Measurements from ENCODE around the gene LRRC51. TPM values are rescaled to one million over a fixed set of nuclear protein-coding genes. Genes with fewer than 3 reads are reported as not detected.

LRRC51 gene, protein sequence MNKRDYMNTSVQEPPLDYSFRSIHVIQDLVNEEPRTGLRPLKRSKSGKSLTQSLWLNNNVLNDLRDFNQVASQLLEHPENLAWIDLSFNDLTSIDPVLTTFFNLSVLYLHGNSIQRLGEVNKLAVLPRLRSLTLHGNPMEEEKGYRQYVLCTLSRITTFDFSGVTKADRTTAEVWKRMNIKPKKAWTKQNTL
- total RNA-seq: 10 to 100 TPM in 6 of 8 experiments, 1 to 10 TPM in 2; 3.6 to 39.0 (median 12.6) TPM

DNA sequence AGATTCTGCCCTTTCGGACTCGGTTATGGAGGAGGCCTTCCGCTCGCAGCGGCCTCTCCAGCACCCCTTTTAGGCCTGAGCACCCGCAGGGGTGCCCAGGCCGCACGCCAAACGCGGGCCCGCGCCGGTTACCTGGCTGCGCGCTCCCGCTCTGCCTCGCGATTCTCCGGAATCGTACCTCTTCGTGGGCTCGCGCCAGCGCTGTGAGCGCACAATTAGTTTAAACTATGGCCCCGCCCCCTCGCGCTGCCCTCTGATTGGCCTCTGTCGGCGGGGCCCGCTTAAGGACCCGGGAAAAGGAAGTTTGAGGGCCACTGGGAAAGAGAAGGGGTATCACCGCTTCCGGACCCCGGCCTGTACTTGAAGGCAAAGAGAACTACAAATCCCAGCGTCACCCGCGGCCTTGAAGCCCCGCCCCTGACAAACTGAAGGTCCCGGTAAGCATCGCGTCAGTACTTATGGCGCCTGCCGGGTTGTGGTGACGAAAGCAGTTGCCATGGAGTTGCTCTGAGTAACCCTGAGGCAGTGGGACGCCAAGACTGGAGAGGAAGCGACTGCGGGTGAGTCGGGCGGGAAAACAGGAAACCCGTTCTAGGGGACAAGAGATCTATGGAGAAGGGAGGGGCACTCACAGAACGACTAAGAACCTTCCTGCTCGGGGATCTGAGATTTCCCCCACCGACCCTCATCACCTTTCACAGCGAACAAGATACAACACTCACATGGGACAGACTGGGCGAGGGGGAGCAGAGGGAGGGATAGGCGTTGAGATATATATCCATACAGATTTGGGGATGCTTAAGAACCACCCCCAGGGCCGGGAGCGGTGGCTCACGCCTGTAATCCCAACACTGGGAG, at the start of gene LRRC51, which contains the start of gene NUMA1:
Gene LRRC51, plus strand, starts transcription at position 525 of the 858 bp plus-strand sequence. CDS start 8,234 bp downstream, outside the sequence.
Gene NUMA1, minus strand, starts transcription at position 217 of the 858 bp plus-strand sequence. CDS start 44,599 bp downstream, outside the sequence.
- Histone ChIP-seq H3K4me1 (replicated peaks in 1 of 2) (peaks cover 5 to 6% of the 10 kb centered on the region in 2 donors), H3K4me3 (peak within 1 kb of the TSS; percentile 52 to 68 (median 54)), H3K27ac (peak within 1 kb of the TSS; percentile 73 to 79)
- peak; percentile 89 to 96 (median 95) for ATAC-seq (replicated peaks in 6 of 8)
- in situ Hi-C loops (cut with MboI; ENCODE audit: low pct_unique_long_range_greater_than_20kb in 2 of 9, low sequenced_read_pairs in 9 of 9, unreplicated experiment in 9 of 9): loop anchor here in 1 of 9 experiments (10.0 kb wide), 1 partner anchor 56 kb away; no protein-coding TSS in a partner anchor
- WGBS, 10 experiments: 0 to 1% (median 0%) methylated on average over 4 to 29 of the region's 60 CpGs; no CpG with 5 or more reads in 3 of the 10 experiments

DNA sequence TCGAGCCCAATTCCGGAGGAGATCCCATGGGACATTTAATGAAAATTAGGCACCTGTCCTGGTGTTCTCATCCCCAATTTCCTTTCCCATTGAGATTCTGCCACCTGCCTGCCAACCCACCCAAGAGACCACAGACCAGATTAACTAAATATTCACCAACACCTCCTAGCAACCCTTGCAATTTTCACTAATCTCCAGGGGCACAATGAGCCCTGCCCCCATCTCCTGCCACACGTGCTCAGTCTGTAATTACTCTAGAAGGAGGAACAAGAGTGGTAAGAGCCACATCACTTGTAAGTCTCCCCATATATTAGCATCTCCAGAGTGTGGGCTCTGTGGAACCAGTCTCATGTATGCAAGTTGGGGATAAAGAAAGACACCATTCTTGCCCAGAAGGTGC, 44.0 kb upstream of the LRRC51 start:
- H3K27ac ChIP-seq: no peak overlapping the region
- no peak overlapping the region for H3K4me3 ChIP-seq
- H3K4me1 ChIP-seq (replicated peaks in 1 of 2): peaks cover 31 to 35% of the 10 kb centered on the region in 2 donors
- WGBS, 10 experiments: 57 to 93% (median 78%) methylated on average over 1 to 3 of the region's 3 CpGs; no CpG with 5 or more reads in 5 of the 10 experiments
- in situ Hi-C loops (cut with MboI; ENCODE audit: low pct_unique_long_range_greater_than_20kb in 2 of 9, low sequenced_read_pairs in 9 of 9, unreplicated experiment in 9 of 9): loop anchor here in 3 of 9 experiments (10.0 to 25.0 kb wide), 2 partner anchors 58 to 376 kb away; no protein-coding TSS in a partner anchor
- no peak for ATAC-seq (replicated peaks in 6 of 8)

DNA sequence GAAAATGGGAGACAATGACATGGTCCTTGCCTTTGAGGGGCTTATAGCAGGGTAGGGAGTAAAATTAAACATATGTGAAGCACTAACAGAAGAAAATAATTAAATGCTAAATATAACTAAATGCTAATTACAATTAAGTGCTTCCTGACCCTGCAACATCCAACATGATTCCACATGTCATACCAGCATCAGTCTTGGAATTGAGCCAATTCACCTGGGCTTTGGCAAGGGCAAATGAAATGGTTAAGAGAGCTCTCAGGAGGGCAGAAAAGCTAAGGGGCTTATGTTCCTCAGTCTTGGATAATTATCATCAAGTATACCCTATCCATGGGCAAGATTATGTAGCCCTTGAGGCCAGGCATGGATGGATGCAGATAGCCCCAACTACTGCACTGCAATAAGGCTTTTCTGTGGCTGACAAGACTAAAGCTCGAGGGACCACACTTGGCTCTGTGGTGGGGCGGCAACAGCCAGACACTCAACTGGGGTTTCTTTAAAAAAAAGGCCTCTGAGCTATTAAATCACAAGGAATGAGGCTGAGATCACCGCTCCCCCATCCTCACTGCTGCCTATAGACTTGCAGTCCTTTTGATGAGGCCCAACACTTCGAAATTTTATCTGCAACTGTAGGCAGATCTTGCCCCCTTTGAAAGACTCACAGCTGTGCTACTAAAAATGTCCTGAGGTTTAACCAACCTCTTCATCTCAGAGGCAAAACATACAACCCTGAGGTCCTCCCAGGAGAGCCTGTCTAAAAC, 42.9 kb upstream of the LRRC51 start:
- peak overlapping the region in 2 of 5 donors; percentile 49 to 65 for H3K4me3 ChIP-seq
- H3K4me1 ChIP-seq (replicated peaks in 1 of 2): peaks cover 40 to 42% of the 10 kb centered on the region in 2 donors
- H3K27ac ChIP-seq: peak overlapping the region in 1 of 2 donors; percentile 95
- 7 to 88% (median 17%) methylated on average over 1 to 3 of the region's 4 CpGs; no CpG with 5 or more reads in 6 of the 10 experiments for WGBS, 10 experiments
- in situ Hi-C loops (cut with MboI; ENCODE audit: low pct_unique_long_range_greater_than_20kb in 2 of 9, low sequenced_read_pairs in 9 of 9, unreplicated experiment in 9 of 9): loop anchor here in 3 of 9 experiments (10.0 to 25.0 kb wide), 2 partner anchors 57 to 375 kb away; no protein-coding TSS in a partner anchor
- ATAC-seq (replicated peaks in 6 of 8): no peak

DNA sequence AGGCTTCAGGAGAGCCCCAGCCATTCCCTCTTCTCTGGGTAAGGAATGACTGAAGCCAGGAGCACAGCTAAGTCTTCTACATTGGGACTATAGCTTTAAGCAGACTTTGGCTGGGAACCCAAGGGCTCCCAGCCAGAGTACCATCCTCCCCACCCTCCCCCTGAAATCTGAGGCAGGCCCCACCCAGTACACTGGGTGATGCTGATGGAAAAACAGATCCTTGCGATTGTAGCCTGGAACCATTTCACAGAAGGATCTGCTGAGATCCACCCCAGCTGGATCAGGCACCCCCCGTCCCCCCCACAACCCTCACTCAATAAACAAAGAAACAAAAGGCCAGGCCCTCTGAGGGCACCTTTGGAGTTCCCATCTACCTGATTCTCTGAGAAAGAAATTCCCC, 42.2 kb upstream of the LRRC51 start:
- in situ Hi-C loops (cut with MboI; ENCODE audit: low pct_unique_long_range_greater_than_20kb in 2 of 9, low sequenced_read_pairs in 9 of 9, unreplicated experiment in 9 of 9): loop anchor here in 3 of 9 experiments (10.0 to 25.0 kb wide), 2 partner anchors 56 to 374 kb away; no protein-coding TSS in a partner anchor
- Histone ChIP-seq H3K27ac (peak overlapping the region; percentile 93 to 95), H3K4me1 (replicated peaks in 1 of 2) (peaks cover 41 to 42% of the 10 kb centered on the region in 2 donors), H3K4me3 (peak overlapping the region; percentile 38 to 65 (median 49))
- peak in 3 of 8 experiments; percentile 12 to 28 (median 13) for ATAC-seq (replicated peaks in 6 of 8)
- 0% methylated on average over 1 of the region's 2 CpGs; no CpG with 5 or more reads in 9 of the 10 experiments for WGBS, 10 experiments

DNA sequence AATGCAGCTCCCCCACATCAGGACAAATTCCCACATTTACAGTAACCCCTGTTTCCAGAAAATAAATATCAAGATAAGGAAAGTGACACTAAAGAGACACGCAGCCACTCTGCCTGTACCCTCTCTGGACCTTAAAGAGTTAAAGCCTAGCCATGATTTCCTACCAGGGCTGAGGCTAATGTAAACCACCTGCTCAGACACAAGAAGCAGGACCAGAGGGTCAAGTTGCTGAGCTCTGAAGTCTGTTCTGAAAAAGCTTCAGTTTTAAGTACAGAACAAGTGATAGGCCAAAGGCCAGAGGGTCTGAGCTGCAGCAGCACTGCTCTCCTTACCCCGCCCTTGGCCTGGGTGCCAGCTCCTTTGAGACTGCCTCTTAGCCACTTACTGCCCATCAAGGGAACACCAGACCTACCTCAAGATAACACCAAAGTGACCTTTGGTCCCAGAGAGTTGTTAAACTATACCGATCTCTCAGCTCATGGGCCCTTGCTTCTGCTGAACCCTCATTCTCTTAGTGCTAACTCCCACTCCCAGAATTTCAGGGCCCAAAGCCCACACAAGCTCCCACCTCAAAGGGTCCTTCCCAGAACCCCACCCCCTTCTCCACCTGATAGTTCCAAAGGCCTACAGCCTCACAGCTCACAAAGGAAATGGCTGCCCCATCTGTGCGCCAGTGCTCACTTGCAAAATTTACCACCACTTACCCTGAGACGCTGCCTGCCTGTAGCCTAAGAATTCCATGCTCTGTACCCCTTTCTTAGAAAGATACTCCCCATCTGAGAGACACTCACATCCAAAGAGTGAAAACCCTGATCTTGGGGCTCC, 41.4 kb upstream of the LRRC51 start:
- in situ Hi-C loops (cut with MboI; ENCODE audit: low pct_unique_long_range_greater_than_20kb in 2 of 9, low sequenced_read_pairs in 9 of 9, unreplicated experiment in 9 of 9): loop anchor here in 3 of 9 experiments (10.0 to 25.0 kb wide), 2 partner anchors 56 to 373 kb away; no protein-coding TSS in a partner anchor
- Histone ChIP-seq H3K4me1 (replicated peaks in 1 of 2) (peaks cover 41 to 42% of the 10 kb centered on the region in 2 donors), H3K27ac (peak overlapping the region; percentile 93 to 95), H3K4me3 (peak overlapping the region; percentile 38 to 65 (median 49))
- WGBS, 10 experiments: 0 to 86% (median 44%) methylated on average over 1 to 3 of the region's 5 CpGs; no CpG with 5 or more reads in 2 of the 10 experiments
- ATAC-seq (replicated peaks in 6 of 8): no peak

DNA sequence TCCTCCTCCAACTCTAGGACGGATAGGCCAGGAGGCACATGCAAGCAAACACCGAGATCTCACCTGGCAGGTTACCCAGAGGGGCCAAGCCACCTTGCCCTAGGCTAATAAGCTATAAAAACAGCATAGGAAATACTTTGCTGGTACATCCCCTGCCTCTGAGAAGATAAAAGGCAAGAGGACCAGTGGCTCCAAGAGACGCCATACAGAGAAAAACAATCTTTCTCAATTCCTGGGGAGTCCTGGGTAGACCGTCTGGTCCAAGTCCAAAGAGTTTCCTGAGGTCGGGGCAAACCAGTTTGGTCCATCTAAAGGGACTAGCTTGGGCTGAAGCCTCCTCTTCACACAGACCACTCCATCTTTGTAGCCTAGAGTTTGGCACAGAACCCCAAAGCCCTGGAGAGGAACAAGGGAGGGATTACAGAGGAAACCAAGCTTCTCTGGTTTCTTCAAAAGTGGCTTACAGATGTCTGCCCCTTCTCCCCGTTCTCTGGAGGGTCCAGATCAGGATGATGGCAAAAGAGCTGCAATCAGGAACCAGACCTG, 40.7 kb upstream of the LRRC51 start:
- Histone ChIP-seq H3K4me3 (peak overlapping the region; percentile 38 to 65 (median 49)), H3K27ac (peak overlapping the region; percentile 93 to 95), H3K4me1 (replicated peaks in 1 of 2) (peaks cover 41 to 42% of the 10 kb centered on the region in 2 donors)
- ATAC-seq (replicated peaks in 6 of 8): no peak
- WGBS, 10 experiments: 4 to 92% (median 64%) methylated on average over 1 to 4 of the region's 6 CpGs; no CpG with 5 or more reads in 2 of the 10 experiments
- in situ Hi-C loops (cut with MboI; ENCODE audit: low pct_unique_long_range_greater_than_20kb in 2 of 9, low sequenced_read_pairs in 9 of 9, unreplicated experiment in 9 of 9): loop anchor here in 3 of 9 experiments (10.0 to 25.0 kb wide), 2 partner anchors 55 to 372 kb away; no protein-coding TSS in a partner anchor

DNA sequence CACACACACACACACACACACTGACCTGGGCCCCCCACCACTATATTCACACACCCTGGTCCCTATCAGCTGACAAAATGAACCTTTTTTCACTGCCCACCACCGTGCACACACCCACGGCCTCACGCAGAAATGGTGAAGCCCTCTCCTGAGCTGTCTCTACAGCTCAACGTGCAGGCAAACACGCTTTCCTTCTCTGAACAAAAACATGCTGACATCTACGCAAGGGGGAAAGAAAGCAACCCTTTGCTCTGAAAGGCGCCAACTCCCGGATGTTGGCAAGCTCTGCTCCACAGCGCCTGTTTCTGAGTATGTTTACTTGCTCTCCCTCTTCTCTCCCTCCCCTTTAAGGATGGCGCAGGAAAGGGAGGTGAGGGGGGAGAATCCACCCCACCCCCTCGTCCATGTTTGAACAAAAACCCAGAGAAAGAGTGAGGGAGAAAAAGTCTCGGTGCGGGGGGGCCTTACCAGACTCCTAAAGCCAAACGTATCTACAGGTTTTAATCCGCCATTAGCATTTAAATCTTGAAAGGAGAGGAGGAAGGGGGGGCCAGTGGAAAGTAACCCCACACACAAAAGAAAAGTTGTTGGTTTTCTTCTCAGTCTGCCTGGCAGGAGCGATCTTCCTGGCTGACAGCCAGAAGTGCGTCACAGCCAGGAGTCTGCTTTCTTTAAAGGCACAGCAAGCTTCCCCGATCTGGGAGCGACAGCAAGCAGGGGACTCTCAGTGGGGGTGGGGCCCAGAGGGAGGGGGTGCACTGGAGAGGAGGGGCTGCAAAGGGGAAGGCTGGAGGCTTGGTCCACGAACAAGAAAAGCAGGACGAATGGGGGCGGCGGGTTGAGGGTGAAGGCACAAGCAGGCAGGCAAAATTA, 39.9 kb upstream of the LRRC51 start:
- in situ Hi-C loops (cut with MboI; ENCODE audit: low pct_unique_long_range_greater_than_20kb in 2 of 9, low sequenced_read_pairs in 9 of 9, unreplicated experiment in 9 of 9): loop anchor here in 2 of 9 experiments (25.0 kb wide), 1 partner anchor 372 kb away; no protein-coding TSS in a partner anchor
- WGBS, 10 experiments: 0 to 4% (median 0%) methylated on average over 1 to 8 of the region's 23 CpGs; no CpG with 5 or more reads in 3 of the 10 experiments
- peak; percentile 61 to 81 (median 74) for ATAC-seq (replicated peaks in 6 of 8)

DNA sequence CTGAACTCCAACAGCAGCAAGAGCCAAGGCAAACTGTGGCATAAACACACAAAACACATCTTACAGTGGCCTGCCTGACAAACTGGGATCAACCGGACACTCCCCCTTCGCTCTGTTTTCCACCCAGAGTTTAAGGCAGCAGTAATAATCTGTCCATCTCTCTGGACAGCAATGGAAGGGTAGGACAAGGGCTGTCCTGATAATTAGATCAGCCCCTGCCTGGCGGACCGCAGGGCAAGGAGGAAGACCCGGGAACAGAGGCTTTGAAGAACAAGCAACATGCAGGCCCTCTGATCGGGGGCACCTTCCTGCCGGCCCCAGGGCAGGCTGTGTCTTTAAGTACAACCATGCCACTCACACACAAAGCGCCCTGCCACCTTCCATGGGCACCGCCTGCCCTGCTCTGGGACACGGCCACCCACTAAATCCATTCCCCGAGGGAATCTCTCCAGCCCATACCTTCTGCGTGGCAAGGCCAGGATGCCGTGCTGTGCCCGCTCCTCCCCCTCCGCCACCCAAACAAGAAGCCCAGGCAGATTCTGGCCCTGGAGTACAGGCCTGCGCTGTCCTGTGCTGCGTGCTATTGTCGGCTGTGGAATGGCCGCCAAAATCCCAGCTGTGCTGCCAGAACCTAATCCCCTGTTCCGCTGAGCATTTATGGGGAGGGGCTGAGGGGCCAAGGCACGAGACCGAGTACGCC, 39.1 kb upstream of the LRRC51 start:
- H3K27ac ChIP-seq: peak overlapping the region; percentile 93 to 95
- peaks cover 41 to 45% of the 10 kb centered on the region in 2 donors for H3K4me1 ChIP-seq (replicated peaks in 1 of 2)

More for the DNA sequence above, 39.9 kb upstream of the LRRC51 start:
- Histone ChIP-seq H3K4me3 (peak overlapping the region; percentile 38 to 65 (median 49)), H3K4me1 (replicated peaks in 1 of 2) (peaks cover 41 to 42% of the 10 kb centered on the region in 2 donors), H3K27ac (peak overlapping the region; percentile 93 to 95)

DNA sequence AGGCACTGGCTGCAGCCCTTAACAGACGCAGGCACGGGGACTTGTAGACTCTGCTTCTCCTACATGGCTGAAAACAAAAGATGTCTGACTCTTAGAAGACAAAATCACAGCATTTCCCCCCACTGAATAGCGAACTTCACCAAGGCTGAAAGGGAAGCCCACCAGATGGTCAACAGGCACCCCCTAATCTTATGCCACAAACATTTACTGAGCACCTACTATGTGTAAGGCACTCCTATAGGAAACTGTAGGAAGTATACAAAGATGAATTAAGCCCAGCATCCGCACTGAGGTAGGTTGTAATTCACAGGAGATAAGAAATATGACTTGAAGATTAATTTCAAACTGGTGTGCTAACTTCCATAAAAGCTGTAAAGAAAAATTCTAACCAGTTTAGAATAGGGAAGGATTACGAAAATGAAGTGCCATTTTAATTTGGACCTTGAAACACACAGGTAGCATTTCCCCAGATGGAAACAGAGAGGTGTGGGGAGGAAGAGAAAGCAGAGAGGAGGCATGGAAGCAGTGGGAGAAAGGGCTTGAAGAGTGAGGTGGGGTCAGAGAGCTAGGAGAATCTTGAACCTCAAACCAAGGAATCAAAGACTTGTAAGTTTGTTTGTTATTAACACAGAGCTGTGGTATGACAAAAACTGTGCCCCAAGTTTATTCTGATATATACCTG, 38.4 kb upstream of the LRRC51 start:
- ATAC-seq (replicated peaks in 6 of 8): no peak

More for the DNA sequence above, 39.1 kb upstream of the LRRC51 start:
- in situ Hi-C loops (cut with MboI; ENCODE audit: low pct_unique_long_range_greater_than_20kb in 2 of 9, low sequenced_read_pairs in 9 of 9, unreplicated experiment in 9 of 9): loop anchor here in 2 of 9 experiments (25.0 kb wide), 1 partner anchor 371 kb away; no protein-coding TSS in a partner anchor
- peak; percentile 53 to 77 (median 62) for ATAC-seq (replicated peaks in 6 of 8)
- 3 to 13% (median 8%) methylated on average over 2 to 7 of the region's 23 CpGs; no CpG with 5 or more reads in 5 of the 10 experiments for WGBS, 10 experiments
- H3K4me3 ChIP-seq: peak overlapping the region; percentile 38 to 65 (median 49)

More for the DNA sequence above, 38.4 kb upstream of the LRRC51 start:
- peaks cover 37 to 40% of the 10 kb centered on the region in 2 donors for H3K4me1 ChIP-seq (replicated peaks in 1 of 2)
- H3K4me3 ChIP-seq: peak overlapping the region; percentile 38 to 65 (median 49)
- 22 to 100% (median 54%) methylated on average over 1 to 5 of the region's 5 CpGs for WGBS, 10 experiments
- in situ Hi-C loops (cut with MboI; ENCODE audit: low pct_unique_long_range_greater_than_20kb in 2 of 9, low sequenced_read_pairs in 9 of 9, unreplicated experiment in 9 of 9): loop anchor here in 2 of 9 experiments (25.0 kb wide), 1 partner anchor 370 kb away; no protein-coding TSS in a partner anchor
- H3K27ac ChIP-seq: peak overlapping the region; percentile 93 to 95
